MM.1S (cell line): ENCODE results near the gene MFSD11.
"Not testable (repeated sequence)": the region's sequence is repeated elsewhere in the genome, so short reads cannot be mapped to it uniquely, and the experiment has no call there.

Experiments used
- DNase-seq: peaks from one replicate; pipeline ENCODE4 v3.0.0-alpha.2; 2015
- H2AFZ ChIP-seq: fragments of 300-600 bp; sonication (generic); 2 replicates; pipeline ENCODE4 v1.6.0; 2016; ENCODE audit warnings: antibody characterized with exemption, low read length
- H3F3A ChIP-seq: fragments of 300-600 bp; sonication (generic); 2 replicates; pipeline ENCODE4 v1.6.1; 2016; ENCODE audit warnings: mild to moderate bottlenecking, antibody characterized with exemption, low read length, moderate library complexity, mixed read lengths; ENCODE audit not compliant: insufficient read depth
- H3K27ac ChIP-seq: fragments of 300-600 bp; sonication (generic); 2 replicates; pipeline ENCODE4 v1.5.1; 2016; ENCODE audit warnings: mild to moderate bottlenecking, low read length
- H3K27me3 ChIP-seq: fragments of 300-600 bp; sonication (generic); replicated peaks from 2 replicates; pipeline ENCODE4 v1.6.0; 2016; ENCODE audit warnings: low read length; ENCODE audit not compliant: insufficient read depth
- H3K36me3 ChIP-seq: fragments of 300-600 bp; sonication (generic); replicated peaks from 2 replicates; pipeline ENCODE4 v1.6.1; 2016; ENCODE audit warnings: mild to moderate bottlenecking, low read length, mixed read lengths; ENCODE audit not compliant: insufficient read depth
- H3K4me1 ChIP-seq: fragments of 300-600 bp; sonication (generic); 2 replicates; pipeline ENCODE4 v1.6.1; 2016; ENCODE audit warnings: low read length, mixed read lengths
- H3K4me2 ChIP-seq: fragments of 300-600 bp; sonication (generic); 2 replicates; pipeline ENCODE4 v1.6.0; 2016; ENCODE audit warnings: low read depth, low read length
- H3K4me3 ChIP-seq: fragments of 300-600 bp; sonication (generic); 2 replicates; pipeline ENCODE4 v1.5.1; 2016; ENCODE audit warnings: low read length, mixed read lengths
- H3K79me2 ChIP-seq: fragments of 300-600 bp; sonication (generic); 2 replicates; pipeline ENCODE4 v1.6.1; 2016; ENCODE audit warnings: mixed run types, low read length, mixed read lengths
- H3K9ac ChIP-seq: fragments of 300-600 bp; sonication (generic); 2 replicates; pipeline ENCODE4 v1.6.1; 2016; ENCODE audit warnings: low read length, mixed read lengths
- H3K9me2 ChIP-seq: fragments of 300-600 bp; sonication (generic); replicated peaks from 2 replicates; pipeline ENCODE4 v1.6.1; 2016; ENCODE audit warnings: mild to moderate bottlenecking, low read length, mixed read lengths; ENCODE audit not compliant: insufficient read depth
- H3K9me3 ChIP-seq: fragments of 300-600 bp; sonication (generic); replicated peaks from 2 replicates; pipeline ENCODE4 v1.6.1; 2016; ENCODE audit warnings: mild to moderate bottlenecking, low read length, mixed read lengths; ENCODE audit not compliant: insufficient read depth
- H4K20me1 ChIP-seq: fragments of 300-600 bp; sonication (generic); 2 replicates; pipeline ENCODE4 v1.6.1; 2016; ENCODE audit warnings: mild to moderate bottlenecking, low read length, moderate library complexity, mixed read lengths; ENCODE audit not compliant: insufficient read depth
- CTCF ChIP-seq: fragments of 300-600 bp; sonication (generic); IDR thresholded peaks from 2 replicates; pipeline ENCODE4 v1.5.1; 2016; ENCODE audit warnings: antibody characterized with exemption, low read length, mixed read lengths
- EZH2 ChIP-seq: fragments of 300-600 bp; sonication (generic); optimal IDR thresholded peaks from 2 replicates; pipeline ENCODE3; 2017; ENCODE audit warnings: low read depth, mild to moderate bottlenecking, antibody characterized with exemption, low read length, mixed read lengths
- EZH2phosphoT487 ChIP-seq: fragments of 300-600 bp; sonication (generic); IDR thresholded peaks from 2 replicates; pipeline ENCODE4 v1.6.1; 2018; ENCODE audit warnings: antibody characterized with exemption, low read length

Gene MFSD11

GRCh38 chr17:76737082-76737675 is 740 bp upstream of the MFSD11 start, which contains the start of gene SRSF2:
TSS of gene SRSF2 (minus strand) at chr17:76737331. CDS start at chr17:76737160, 171 bp downstream.
- Histone ChIP-seq H3K9me3 (no peaks in the 10 kb centered on the region), H3K27me3 (no peaks in the 10 kb centered on the region), H4K20me1 (peaks cover 33% of the 10 kb centered on the region), H3K9me2 (no peaks in the 10 kb centered on the region), H3K4me3 (peak within 1 kb of the TSS; percentile 95), H3K4me1 (peaks cover 19% of the 10 kb centered on the region), H3K36me3 (peaks cover 33% of the 10 kb centered on the region), H3K79me2 (peaks cover 66% of the 10 kb centered on the region), H3F3A (peaks cover 46% of the 10 kb centered on the region), H3K4me2 (peak within 1 kb of the TSS; percentile 83), H2AFZ (peak within 1 kb of the TSS; percentile 48), H3K27ac (peak within 1 kb of the TSS; percentile 92), H3K9ac (peak within 1 kb of the TSS; percentile 99)
- no peak for TF ChIP-seq EZH2phosphoT487
- TF ChIP-seq EZH2, result no peak
- TF ChIP-seq CTCF, result no peak
- DNase-seq, result peak; percentile 99

GRCh38 chr17:76738468-76738850 is 540 bp downstream of the MFSD11 start:
- Histone ChIP-seq H3K4me1 (peaks cover 19% of the 10 kb centered on the region), H3K9me3 (no peaks in the 10 kb centered on the region), H3K9me2 (no peaks in the 10 kb centered on the region), H3K79me2 (peaks cover 55% of the 10 kb centered on the region), H4K20me1 (peaks cover 27% of the 10 kb centered on the region), H3K9ac (peak overlapping the region; percentile 94), H3K4me3 (peak overlapping the region; percentile 78), H3K36me3 (peaks cover 28% of the 10 kb centered on the region), H3K27ac (peak overlapping the region; percentile 92; the same call in 1 of the 2 replicates), H3K27me3 (no peaks in the 10 kb centered on the region), H2AFZ (peak overlapping the region; percentile 26; the same call in 1 of the 2 replicates), H3F3A (peaks cover 33% of the 10 kb centered on the region), H3K4me2 (peak overlapping the region; percentile 75)
- DNase-seq, result no peak
- no peak for TF ChIP-seq EZH2
- no peak for TF ChIP-seq CTCF
- TF ChIP-seq EZH2phosphoT487, result no peak

- not testable (repeated sequence) for H3K9me2 ChIP-seq, H3K27ac ChIP-seq, H2AFZ ChIP-seq, H3K9me3 ChIP-seq, H3K4me3 ChIP-seq, H3K9ac ChIP-seq, H3K27me3 ChIP-seq, DNase-seq
- peaks cover 21% of the 10 kb centered on the region for H3F3A ChIP-seq
- H3K79me2 ChIP-seq, result peaks cover 44% of the 10 kb centered on the region
- peaks cover 16% of the 10 kb centered on the region for H3K36me3 ChIP-seq
- peaks cover 12% of the 10 kb centered on the region for H3K4me1 ChIP-seq
- H4K20me1 ChIP-seq, result peaks cover 15% of the 10 kb centered on the region
- peak overlapping the region; percentile 75; the same call in 1 of the 2 replicates for H3K4me2 ChIP-seq
Observed at GRCh38 chr17:76739568-76740115, 1.7 kb downstream of the MFSD11 start.
